SIG-M5 (cell line): ENCODE measurements around the gene TRAPPC2L.
"Not testable (repeated sequence)": the region's sequence is repeated elsewhere in the genome, so short reads cannot be mapped to it uniquely, and the experiment has no call there.

Experiments
- DNase-seq: peaks from one replicate; lab custom pipeline; 2025; lab: John Stamatoyannopoulos, UW

The TRAPPC2L gene

DNA sequence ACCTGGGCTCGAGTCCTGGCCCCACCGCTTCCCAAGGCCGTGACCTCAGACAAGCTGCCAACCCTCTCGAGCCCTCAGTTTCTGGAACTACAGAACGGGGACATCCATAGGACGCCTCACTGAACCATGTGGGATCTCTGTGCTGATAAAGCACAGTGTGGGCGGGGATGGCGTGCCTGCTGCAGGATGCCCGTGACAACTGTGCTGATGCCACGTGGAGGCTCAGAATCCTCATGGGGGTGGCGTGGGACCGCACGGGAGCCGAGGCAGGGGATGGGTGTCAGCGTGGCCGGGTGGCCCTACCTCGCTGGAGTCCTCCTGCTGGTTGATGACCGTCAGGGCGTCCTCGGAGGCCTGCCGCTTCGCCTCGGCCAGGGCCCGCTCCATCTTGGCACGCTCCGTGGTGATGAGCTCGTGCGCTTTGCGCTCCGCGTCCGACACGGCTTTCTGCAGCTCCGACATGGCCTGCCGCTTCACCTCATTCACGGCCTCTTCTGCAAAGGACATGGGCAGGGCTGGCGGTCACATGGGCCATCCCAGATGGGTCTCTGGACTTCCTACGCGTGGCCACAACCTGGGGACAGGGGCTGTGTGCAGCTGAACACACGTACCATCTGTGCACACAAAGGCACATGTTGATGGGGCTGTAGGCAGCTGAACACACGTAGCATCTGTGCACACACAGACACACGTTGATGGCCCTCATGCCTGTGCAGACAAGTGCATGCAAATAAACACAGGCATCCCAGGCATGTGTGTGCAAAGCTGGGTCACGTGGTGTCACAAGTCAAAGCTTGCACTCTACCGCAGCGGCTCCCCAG lies 22.2 kb downstream of the TRAPPC2L start:
- no peak for DNase-seq

- no peak for DNase-seq
These were observed 22.8 kb downstream of the TRAPPC2L start for GRCh38 chr16:88879788-88880055.

DNA sequence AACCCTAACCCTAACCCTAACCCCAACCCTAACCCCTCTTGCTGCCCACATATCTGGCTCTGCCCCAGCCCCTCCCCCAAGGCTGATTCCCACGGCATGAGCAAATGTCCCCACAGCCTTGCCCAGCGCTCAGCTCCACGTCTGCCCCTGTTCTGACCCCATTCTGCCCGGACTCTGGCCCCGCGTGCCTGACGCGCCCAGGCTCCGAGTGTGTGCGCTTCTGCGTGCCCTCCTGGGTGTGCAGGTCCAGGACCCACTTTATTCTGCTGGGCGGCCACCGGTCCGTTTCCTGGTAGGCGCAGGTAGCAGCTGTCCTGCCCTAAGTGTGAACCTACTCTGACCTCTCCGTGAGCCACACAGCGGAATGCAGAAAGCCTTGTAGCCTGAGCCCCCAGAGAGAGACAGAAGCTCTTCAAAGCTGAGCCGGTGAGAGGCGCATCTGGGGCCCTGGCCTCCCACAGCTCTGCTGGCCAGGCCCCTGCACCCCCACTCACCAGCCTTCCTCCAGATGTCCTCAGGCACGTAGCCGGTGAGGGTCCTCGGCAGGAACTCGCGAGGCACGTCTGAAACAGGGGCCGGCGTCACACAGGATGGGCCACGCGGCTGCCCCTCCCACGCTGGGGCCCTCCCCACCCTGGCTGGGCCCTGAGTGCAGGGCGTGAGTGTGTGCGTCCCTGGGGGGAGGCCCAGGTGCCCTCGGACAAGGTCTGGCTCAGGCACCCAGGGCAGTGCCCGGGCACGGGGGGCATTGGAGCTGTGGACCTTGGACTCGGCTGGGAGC lies 23.5 kb downstream of the TRAPPC2L start:
- no peak for DNase-seq

- DNase-seq, result no peak
These were observed 24.2 kb downstream of the TRAPPC2L start for GRCh38 chr16:88881007-88881615.

DNA sequence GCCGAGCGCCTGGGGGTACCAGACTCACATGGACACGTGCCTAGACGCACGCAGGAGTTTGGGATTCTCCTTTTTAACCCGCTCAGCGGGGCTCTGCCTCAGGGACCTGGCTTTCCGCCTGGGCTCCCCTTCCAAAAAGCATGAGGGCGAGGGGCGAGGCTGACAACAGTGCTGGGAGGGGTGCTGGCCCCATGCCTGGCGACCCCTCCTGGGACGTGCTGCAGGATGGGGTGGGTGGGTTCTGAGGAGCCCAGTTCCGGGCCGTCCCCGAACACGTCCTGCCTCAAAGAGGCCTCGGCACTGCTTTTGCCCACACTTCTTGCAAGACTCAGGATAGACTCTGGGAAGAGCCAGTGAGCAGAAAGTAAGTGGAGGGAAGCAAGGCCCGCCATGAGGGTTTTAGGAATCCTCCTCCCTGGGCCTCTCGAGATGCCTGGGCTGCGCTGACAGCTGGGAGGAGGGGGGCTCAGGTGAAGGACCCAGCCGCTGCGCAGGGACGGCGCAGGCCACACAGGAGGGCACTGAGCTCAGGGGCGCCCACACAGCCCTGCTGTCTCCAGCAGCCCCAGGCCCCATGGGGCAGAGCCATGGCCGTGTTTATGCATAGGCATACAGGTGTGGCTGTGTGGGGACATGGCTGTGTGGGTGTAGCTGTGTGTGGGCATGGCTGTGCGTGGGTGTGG lies 24.9 kb downstream of the TRAPPC2L start:
- DNase-seq, result no peak

DNA sequence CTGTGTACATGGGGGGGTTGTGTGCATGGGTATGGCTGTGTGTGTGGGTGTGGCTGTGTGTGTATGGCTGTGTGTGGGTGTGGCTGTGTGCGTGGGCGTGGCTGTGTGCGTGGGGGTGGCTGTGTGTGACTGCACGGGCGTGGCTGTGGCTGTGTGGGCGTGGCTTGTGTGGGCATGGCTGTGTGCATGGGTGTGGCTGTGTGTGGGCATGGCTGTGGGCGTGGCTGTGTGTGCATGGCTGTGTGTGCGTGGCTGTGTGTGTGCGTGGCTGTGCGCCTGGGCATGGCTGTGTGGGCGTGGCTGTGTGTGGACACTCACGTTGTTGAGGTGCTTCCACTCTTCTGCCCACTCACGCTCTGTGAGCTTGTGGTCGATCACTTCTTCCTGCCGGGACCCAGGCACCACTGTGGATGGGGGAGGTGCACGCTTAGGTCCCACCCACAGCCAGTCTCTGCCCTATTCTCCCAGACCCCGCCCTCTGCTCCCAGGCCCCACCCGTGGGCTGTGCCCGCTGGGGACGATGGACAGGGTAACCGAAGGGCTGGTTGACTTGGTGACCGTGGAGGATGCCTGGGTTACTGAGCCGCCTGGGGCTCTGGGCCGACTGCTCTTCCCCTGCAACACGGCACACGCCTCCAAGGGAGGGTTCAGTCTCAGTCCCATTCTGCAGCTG lies 25.6 kb downstream of the TRAPPC2L start:
- DNase-seq, result no peak

DNA sequence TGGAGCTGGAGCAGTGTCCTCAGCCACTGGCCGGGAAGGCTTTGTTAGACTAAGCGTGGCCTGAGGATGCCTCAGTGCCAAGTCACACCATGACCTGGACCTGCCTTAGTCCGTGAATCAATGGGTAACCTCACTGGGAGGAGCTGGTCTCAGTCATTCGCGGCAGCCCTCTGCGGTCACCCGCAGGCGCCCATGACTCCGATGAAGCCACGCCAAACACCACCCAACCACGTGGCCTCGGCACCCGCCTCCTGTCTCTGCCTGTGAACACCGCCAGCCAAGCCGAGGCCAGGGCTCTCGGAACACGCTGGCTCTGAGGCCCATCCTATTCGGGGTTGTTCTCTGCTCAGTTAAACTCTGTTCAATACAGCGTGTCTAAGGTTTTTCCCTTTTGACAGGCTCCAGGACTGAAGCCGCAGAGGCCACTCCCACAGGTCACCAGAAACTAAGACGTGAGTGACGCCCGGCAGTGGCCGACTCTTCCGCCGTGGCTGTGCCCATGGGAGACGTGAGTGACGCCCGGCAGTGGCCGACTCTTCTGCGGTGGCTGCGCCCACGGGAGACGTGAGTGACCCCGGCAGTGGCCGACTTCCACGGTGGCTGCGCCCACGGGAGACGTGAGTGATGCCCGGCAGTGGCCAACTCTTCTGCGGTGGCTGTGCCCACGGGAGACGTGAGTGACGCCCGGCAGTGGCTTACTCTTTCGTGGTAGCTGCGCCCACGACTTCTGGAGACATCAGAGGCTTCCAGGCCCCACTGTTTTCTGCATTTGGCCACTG lies 26.4 kb downstream of the TRAPPC2L start:
- no peak for DNase-seq

- no peak for DNase-seq
These were observed 27.0 kb downstream of the TRAPPC2L start for GRCh38 chr16:88883946-88884345.

- no peak for DNase-seq
These were observed 27.8 kb downstream of the TRAPPC2L start for GRCh38 chr16:88884569-88885271.

GRCh38 chr16:88885693-88886280 lies 28.9 kb downstream of the TRAPPC2L start:
- DNase-seq, result no peak

GRCh38 chr16:88886420-88886844 lies 29.5 kb downstream of the TRAPPC2L start:
- DNase-seq, result no peak

GRCh38 chr16:88886845-88887521 lies 30.1 kb downstream of the TRAPPC2L start:
- no peak for DNase-seq

- DNase-seq, result no peak
These were observed 31.1 kb downstream of the TRAPPC2L start for GRCh38 chr16:88888057-88888456.

DNA sequence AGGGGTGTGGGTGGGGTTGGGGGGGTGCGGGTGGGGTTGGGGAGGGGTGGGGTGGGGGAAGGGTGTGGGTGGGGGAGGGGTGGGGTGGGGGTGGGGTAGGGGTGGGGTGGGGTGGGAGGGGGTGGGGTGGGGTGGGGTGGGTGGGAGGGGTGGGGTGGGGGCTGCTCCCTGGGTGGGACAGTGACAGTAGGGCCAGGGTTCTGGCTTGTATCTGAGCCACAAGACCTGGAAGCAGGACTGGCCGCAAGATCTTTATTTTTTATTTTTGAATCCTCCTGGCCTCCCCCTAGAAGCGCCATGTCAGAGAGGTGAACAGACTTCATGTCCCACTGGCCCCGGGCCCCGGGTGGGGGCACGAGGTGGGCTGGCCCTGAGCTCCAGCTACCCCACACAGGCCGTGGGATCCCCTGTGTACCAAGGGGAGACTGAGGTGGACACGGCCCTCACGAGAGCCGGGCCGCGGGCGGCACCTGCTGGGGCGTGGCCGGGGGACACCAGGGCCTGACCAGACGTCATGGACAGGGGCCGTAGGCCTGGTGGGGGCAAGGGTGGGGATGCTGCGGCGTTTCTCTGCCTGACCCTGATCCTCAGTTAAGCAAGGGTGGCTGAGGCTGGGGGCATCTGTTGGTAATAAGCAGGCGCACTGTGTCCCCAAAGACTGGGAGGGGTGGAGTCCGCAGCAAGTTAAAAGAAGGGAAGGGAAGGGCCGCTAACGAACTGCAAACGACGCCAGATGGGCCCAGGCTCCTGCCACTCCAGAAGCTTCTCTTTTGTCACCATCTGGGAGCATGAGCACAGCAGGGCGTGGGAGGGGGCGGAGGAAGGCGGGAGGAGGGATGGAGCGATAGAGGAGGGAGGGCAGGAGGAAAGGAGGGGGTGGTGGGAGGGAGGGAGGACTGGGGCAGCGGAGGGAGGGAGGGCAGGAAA lies 31.8 kb downstream of the TRAPPC2L start:
- DNase-seq, result no peak

DNA sequence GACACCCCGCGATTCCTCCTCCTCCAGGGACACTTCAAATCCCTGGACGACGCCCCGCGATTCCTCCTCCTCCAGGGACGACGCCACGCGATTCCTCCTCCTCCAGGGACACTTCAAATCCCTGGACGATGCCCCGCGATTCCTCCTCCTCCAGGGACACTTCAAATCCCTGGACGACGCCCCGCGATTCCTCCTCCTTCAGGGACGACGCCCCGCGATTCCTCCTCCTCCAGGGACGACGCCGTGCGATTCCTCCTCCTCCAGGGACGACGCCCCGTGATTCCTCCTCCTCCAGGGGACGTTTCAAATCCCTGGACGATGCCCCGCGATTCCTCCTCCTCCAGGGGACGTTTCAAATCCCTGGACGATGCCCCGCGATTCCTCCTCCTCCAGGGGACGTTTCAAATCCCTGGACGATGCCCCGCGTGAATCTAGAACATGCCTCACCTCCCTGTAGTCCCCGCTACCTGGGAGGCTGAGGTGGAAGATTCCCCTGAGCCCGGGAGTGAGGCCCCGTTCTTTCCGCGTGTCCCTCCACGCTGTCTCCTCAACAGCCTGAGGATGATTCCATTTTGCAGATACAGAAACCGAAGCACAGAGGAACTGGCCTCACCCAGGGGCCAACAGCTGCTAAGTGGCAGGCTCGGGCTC lies 32.9 kb downstream of the TRAPPC2L start:
- DNase-seq, result not testable (repeated sequence)

GRCh38 chr16:88891083-88891482 lies 34.2 kb downstream of the TRAPPC2L start:
- DNase-seq, result no peak

DNA sequence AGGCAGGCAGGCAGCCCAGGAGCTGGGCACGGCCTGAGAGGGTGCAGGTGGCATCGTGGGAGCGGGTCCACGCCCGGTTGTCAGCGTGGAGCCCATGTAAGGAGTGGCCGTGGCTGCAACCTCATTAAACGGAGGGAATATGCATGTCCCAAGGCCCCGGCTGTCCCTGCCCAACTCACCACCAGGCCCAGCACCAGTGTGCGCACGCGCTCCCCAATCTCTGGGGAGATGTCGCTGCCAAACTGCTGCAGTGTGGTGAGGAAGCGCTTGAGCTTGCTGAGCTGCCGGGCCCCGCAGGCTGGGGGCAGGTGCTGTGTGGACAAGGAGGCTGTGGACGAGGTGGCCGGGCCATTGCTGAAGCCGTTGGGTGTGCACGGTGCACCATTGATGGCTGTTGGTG lies 35.1 kb downstream of the TRAPPC2L start:
- no peak for DNase-seq
